GM12873 (cell line): ENCODE results near the gene ZFHX3.

Experiments
- TF ChIP-seq, protein P1 (sequence below): IDR thresholded peaks from 2 replicates; pipeline ENCODE4 v1.5.1; 2012; ENCODE audit warnings: low read depth, mild to moderate bottlenecking, moderate library complexity, low read length, control low read depth; ENCODE audit not compliant: insufficient read depth; ENCODE audit errors: missing control alignments

ZFHX3 gene

DNA sequence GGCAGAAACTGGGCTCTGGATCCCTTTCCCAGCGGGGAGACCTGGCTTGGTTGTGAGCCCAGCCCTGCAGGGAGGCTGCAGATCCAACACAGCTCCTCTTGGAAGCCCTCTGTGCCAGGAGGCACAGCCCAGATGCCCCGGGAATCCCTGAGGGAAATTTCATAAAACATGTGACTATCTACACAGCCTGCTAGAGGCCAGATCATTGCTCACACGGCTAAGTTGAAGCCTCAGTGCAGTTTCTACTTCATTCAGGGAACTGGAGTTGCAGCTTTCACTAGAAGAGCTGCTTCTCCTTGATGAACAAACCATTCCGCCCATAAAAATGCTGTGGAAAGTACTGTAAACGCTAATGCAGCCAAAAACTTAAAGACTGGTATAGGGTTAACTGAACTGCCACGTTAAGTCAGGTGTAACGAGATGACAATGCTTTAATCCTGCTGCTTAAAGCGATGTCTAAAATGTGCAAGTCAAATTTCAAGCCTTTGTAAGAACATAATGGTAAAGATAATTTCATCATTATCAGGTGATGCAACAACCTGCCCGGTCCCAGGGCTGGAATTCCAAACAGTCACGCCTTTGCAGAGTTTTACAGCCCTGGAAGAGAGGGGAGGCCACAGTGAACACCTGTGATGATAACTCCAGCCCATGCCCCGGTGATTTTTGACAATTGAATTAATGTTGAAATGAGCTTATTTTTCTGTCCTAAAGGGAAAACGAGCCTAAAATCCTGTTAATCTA lies 172.5 kb downstream of the ZFHX3 start:
- TF ChIP-seq, protein P1, sequence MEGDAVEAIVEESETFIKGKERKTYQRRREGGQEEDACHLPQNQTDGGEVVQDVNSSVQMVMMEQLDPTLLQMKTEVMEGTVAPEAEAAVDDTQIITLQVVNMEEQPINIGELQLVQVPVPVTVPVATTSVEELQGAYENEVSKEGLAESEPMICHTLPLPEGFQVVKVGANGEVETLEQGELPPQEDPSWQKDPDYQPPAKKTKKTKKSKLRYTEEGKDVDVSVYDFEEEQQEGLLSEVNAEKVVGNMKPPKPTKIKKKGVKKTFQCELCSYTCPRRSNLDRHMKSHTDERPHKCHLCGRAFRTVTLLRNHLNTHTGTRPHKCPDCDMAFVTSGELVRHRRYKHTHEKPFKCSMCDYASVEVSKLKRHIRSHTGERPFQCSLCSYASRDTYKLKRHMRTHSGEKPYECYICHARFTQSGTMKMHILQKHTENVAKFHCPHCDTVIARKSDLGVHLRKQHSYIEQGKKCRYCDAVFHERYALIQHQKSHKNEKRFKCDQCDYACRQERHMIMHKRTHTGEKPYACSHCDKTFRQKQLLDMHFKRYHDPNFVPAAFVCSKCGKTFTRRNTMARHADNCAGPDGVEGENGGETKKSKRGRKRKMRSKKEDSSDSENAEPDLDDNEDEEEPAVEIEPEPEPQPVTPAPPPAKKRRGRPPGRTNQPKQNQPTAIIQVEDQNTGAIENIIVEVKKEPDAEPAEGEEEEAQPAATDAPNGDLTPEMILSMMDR: no peak

DNA sequence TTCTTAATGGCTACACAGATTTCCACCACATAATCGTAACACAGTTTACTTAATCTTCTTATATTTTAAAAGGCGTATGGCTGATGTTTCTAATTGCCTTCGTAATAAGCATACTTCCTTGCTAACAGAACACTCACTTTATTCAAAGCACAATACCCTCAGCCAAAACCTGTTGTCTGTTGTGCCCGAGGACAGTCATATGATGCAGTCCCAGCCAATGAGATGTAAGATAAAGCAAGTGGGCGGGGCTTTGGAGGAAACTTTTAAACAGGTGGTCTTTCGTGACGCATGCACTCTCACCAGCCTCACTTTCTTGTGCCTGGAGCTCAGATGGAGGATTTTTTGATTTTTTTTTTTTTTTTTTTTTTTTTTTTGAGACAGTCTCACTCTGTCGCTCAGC lies 174.1 kb downstream of the ZFHX3 start:
- TF ChIP-seq, protein P1: no peak

DNA sequence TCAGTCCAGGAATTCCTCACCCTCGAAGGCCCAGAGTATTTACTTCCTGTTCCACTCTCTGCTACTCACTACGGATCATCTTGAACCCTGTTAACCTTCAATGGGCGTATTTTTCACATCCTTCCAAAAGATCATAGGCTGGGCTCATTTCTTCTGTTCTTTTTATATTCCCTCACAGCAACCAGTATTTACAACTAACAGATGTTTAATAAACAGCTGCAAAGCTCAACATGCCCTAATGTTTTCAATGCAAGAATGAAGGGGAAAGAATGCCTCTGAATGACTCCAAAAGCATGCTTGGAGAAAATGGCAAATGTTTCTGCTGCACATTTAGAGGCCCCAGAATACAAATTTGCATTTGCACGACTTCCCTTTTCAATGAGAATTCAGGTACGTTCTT lies 174.9 kb downstream of the ZFHX3 start:
- TF ChIP-seq, protein P1: no peak

DNA sequence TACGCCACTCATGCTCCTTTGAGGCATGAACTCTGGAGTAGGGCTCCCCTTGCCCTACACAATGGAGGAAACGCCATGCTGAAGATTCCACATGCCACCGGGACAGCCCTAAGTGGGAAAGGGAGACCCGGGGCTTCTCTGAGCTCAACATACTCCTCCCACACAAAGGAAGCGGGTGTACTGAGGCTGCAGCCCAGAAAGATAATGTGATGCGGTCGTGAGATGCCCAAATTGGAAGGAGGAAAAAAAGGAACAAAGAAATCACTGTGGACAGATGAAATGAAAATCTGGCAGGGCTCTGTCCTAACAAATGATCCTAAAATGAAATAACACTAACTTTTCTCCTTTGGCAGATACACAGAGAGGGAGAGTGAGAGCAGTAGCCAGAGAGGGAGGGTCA lies 182.1 kb downstream of the ZFHX3 start:
- TF ChIP-seq, protein P1: no peak

DNA sequence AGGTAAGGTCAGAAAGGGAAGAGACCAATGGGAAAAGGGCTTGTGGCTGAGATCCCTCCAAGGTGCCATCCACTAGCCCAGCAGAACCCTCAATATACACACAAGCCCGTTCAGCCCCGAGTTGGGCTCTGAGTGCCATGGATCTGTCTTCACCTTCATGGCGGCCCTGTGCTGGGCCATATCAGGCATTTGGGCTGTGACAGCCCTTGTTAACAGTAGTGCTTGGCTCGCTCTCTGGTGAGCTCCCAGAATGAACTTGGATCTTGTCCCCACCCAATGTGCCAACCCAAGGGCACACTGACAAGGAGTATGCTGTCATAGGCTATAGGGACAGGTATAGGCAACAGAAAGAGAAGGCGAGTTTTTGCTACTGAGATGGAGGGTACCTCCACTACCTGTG lies 182.7 kb downstream of the ZFHX3 start:
- TF ChIP-seq, protein P1: no peak

DNA sequence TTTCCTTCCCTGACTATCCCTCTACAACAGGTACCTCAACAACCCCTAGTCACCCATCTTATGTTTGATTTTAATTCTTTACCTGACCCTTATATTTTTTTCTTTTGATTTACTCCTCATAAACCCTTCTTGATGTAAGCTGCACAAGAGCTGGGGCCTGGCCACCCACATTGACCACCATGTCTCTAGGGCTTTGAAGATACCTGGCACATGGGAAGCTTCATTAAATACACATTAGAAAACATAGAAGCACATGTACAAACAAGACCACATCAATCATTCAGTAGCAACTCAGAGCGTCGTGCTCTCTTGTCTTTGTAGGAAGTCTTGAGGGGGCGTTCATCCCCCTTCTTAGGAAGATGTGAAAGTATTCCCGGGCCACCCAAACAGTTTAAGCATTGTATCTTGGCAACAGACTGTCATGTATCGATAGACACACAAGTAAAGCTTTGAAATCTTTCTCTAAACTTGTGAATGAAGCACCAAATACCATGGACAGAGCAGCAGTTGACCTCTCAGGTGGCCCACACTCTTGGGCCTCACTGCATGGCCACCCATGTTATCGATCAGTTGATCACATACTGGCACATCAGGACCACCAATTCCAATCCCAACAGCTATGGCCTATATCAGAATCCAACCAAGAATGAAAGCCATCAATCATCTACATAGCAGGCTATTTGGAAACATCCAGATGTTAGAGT lies 183.6 kb downstream of the ZFHX3 start:
- TF ChIP-seq, protein P1: no peak

DNA sequence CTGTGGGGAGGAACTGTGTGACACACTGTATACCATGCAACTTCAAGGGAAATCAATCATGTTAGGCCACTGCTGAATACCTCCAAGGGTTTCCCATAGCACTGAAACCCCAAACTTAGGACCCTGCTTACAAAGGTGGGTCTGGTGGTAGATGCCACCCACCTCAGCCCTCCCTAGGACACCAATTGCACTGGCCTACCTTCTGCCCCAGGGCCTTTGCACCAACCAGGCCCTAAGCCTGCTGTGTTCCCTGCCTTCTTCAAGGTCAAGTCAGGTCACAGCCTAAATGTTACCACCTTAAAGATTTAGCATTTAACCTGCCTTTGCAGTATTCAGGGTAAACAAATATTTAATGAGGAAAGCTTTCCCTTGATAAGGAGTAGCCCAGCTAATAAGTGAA lies 185.8 kb downstream of the ZFHX3 start:
- TF ChIP-seq, protein P1: no peak
